Measurements from ENCODE around the gene NPAS3.

NPAS3 gene

GRCh38 chr14:33696165-33696564, 757.5 kb downstream of the NPAS3 start:
- DNase-seq, result no peak

GRCh38 chr14:33699300-33699983, 760.8 kb downstream of the NPAS3 start:
- no peak for DNase-seq

- no peak for DNase-seq
Observed at GRCh38 chr14:33700052-33700451, 761.4 kb downstream of the NPAS3 start.

GRCh38 chr14:33702293-33702692, 763.6 kb downstream of the NPAS3 start:
- no peak for DNase-seq

- DNase-seq, result no peak
Observed at GRCh38 chr14:33704481-33704880, 765.8 kb downstream of the NPAS3 start.

GRCh38 chr14:33705490-33705889, 766.8 kb downstream of the NPAS3 start:
- no peak for DNase-seq

GRCh38 chr14:33707716-33708115, 769.0 kb downstream of the NPAS3 start:
- no peak for DNase-seq

- DNase-seq, result no peak
Observed at GRCh38 chr14:33709283-33709682, 770.6 kb downstream of the NPAS3 start.

- DNase-seq, result no peak
Observed at GRCh38 chr14:33709711-33710110, 771.0 kb downstream of the NPAS3 start.

GRCh38 chr14:33710273-33710672, 771.6 kb downstream of the NPAS3 start:
- no peak for DNase-seq

- no peak for DNase-seq
Observed at GRCh38 chr14:33711194-33711593, 772.5 kb downstream of the NPAS3 start.

GRCh38 chr14:33711811-33712216, 773.1 kb downstream of the NPAS3 start:
- no peak for DNase-seq

GRCh38 chr14:33714527-33715226, 776.0 kb downstream of the NPAS3 start:
- DNase-seq, result no peak

- DNase-seq, result no peak
Observed at GRCh38 chr14:33715227-33715528, 776.5 kb downstream of the NPAS3 start.

GRCh38 chr14:33716921-33717320, 778.2 kb downstream of the NPAS3 start:
- DNase-seq, result no peak

- DNase-seq, result no peak
Observed at GRCh38 chr14:33717866-33718265, 779.2 kb downstream of the NPAS3 start.

GRCh38 chr14:33720284-33720787, 781.7 kb downstream of the NPAS3 start:
- no peak for DNase-seq

- no peak for DNase-seq
Observed at GRCh38 chr14:33726685-33727084, 788.0 kb downstream of the NPAS3 start.

- DNase-seq, result no peak
Observed at GRCh38 chr14:33727606-33728005, 788.9 kb downstream of the NPAS3 start.

- no peak for DNase-seq
Observed at GRCh38 chr14:33728010-33728498, 789.4 kb downstream of the NPAS3 start.

GRCh38 chr14:33730156-33730555, 791.5 kb downstream of the NPAS3 start:
- DNase-seq, result no peak

- DNase-seq, result no peak
Observed at GRCh38 chr14:33732175-33732574, 793.5 kb downstream of the NPAS3 start.

- DNase-seq, result no peak
Observed at GRCh38 chr14:33733310-33733709, 794.6 kb downstream of the NPAS3 start.

GRCh38 chr14:33733721-33734120, 795.0 kb downstream of the NPAS3 start:
- DNase-seq, result no peak

- no peak for DNase-seq
Observed at GRCh38 chr14:33734387-33734786, 795.7 kb downstream of the NPAS3 start.
